Endothelial cell of umbilical vein (primary cell): ENCODE data around the gene UQCR10. TPM values are rescaled to one million over a fixed set of nuclear protein-coding genes. Genes with fewer than 3 reads are reported as not detected.

ENCODE experiments used
- BruUV-seq: library from RNA; stranded (reverse); fragments of 400-500 nt; replicated peaks from 2 replicates; lab custom pipeline; 2021; lab: Mats Ljungman, UMichigan
- CTCF ChIA-PET: fragments of 300-600, 350-600 bp; sonication (Branson Sonifier 250); formaldehyde crosslinking; loops from one replicate; lab custom pipeline; 2021; ENCODE audit warnings: antibody characterized with exemption, inconsistent platforms; lab: Charles Lee
- POLR2A ChIA-PET: fragments of 300-600, 350-600 bp; sonication (Branson Sonifier 250); formaldehyde crosslinking; loops from one replicate; lab custom pipeline; 2021; ENCODE audit warnings: antibody characterized with exemption, inconsistent platforms; lab: Charles Lee
- DNase-seq: peaks from one replicate; pipeline ENCODE4 v3.0.0-alpha.2; 2011; ENCODE audit warnings: low read depth, low spot score
- FAIRE-seq: peaks from 2 replicates; lab custom pipeline; 2011; peaks lifted over from hg19 to GRCh38; lab: Jason Lieb, UNC
- H2AFZ ChIP-seq: 2 replicates; pipeline ENCODE4 v1.6.0; 2012; ENCODE audit warnings: low read depth, low read length, control low read depth, inconsistent platforms
- H3K27ac ChIP-seq: 2 replicates; pipeline ENCODE4 v1.5.1; 2011; ENCODE audit warnings: low read depth, mild to moderate bottlenecking, control low read depth, low read length, moderate library complexity; ENCODE audit not compliant: insufficient read depth
- H3K27me3 ChIP-seq, 2 experiments: 2 replicates each; pipeline versions ENCODE4 v1.6.0 to v1.6.1; 2011; ENCODE audit warnings: low read length in 2 of 2, mixed read lengths in 1 of 2; ENCODE audit not compliant: control insufficient read depth in 2 of 2, insufficient read depth in 2 of 2
- H3K36me3 ChIP-seq, 2 experiments: 2 replicates in 1 of 2; 3 replicates in 1 of 2; pipeline ENCODE4 v1.5.1; 2011; ENCODE audit warnings: low read length in 2 of 2, mild to moderate bottlenecking in 1 of 2, moderate library complexity in 1 of 2; ENCODE audit not compliant: control insufficient read depth in 2 of 2, insufficient read depth in 2 of 2; ENCODE audit errors: extremely low read depth in 1 of 2
- H3K4me1 ChIP-seq: 3 replicates; pipeline ENCODE4 v1.5.1; 2011; ENCODE audit warnings: mild to moderate bottlenecking, low read length; ENCODE audit not compliant: control insufficient read depth, insufficient read depth; ENCODE audit errors: extremely low read depth
- H3K4me2 ChIP-seq: 2 replicates; pipeline ENCODE4 v1.6.1; 2011; ENCODE audit warnings: low read length, control low read depth, mixed read lengths; ENCODE audit not compliant: insufficient read depth
- H3K4me3 ChIP-seq, 3 experiments: fragments of 200-600 bp in 1 of 3; sonication (generic), shearing (Covaris generic) in 1 of 3; replicated peaks in 1 of 3; 2 replicates each; pipeline ENCODE4 v1.5.1; 2011 to 2016; ENCODE audit warnings: control low read depth in 3 of 3, low read length in 3 of 3, mild to moderate bottlenecking in 2 of 3, inconsistent platforms in 1 of 3, low read depth in 1 of 3, moderate library complexity in 1 of 3; ENCODE audit not compliant: insufficient read depth in 1 of 3
- H3K79me2 ChIP-seq: 2 replicates; pipeline ENCODE4 v1.6.0; 2012; ENCODE audit warnings: low read length, inconsistent platforms; ENCODE audit not compliant: control insufficient read depth, insufficient read depth
- H3K9ac ChIP-seq: replicated peaks from 2 replicates; pipeline ENCODE3; 2011; ENCODE audit warnings: low read length, control low read depth; ENCODE audit not compliant: insufficient read depth; ENCODE audit errors: extremely low read depth
- H3K9me1 ChIP-seq: replicated peaks from 3 replicates; pipeline ENCODE4 v1.6.0; 2011; ENCODE audit warnings: mild to moderate bottlenecking, low read length; ENCODE audit not compliant: control insufficient read depth, insufficient read depth; ENCODE audit errors: extremely low read depth
- H3K9me3 ChIP-seq: replicated peaks from 2 replicates; pipeline ENCODE4 v1.5.1; 2012; ENCODE audit warnings: low read length, inconsistent platforms; ENCODE audit not compliant: control insufficient read depth, insufficient read depth
- H4K20me1 ChIP-seq: replicated peaks from 2 replicates; pipeline ENCODE3; 2011; ENCODE audit warnings: mild to moderate bottlenecking, low read length; ENCODE audit not compliant: control insufficient read depth, insufficient read depth; ENCODE audit errors: extremely low read depth
- CTCF ChIP-seq, 2 donors: IDR thresholded peaks; 1 replicate in 1 of 2; 2 replicates in 1 of 2; pipeline ENCODE4 v1.5.1; 2011; ENCODE audit warnings: low read length in 2 of 2, mild to moderate bottlenecking in 2 of 2, moderate library complexity in 2 of 2, control low read depth in 1 of 2, inconsistent platforms in 1 of 2, low read depth in 1 of 2; ENCODE audit not compliant: insufficient read depth in 1 of 2; ENCODE audit errors: extremely low read depth in 1 of 2
- EZH2 ChIP-seq: IDR thresholded peaks from 2 replicates; pipeline ENCODE4 v1.6.1; 2012; ENCODE audit warnings: borderline replicate concordance, low read depth, mild to moderate bottlenecking, moderate library complexity, low read length, inconsistent platforms; ENCODE audit not compliant: severe bottlenecking
- GATA2 ChIP-seq: IDR thresholded peaks from 2 replicates; pipeline ENCODE4 v1.7.0; 2011; ENCODE audit warnings: low read depth, mild to moderate bottlenecking, moderate library complexity, mixed read lengths, low read length; ENCODE audit not compliant: insufficient read length, insufficient read depth
- JUN ChIP-seq: IDR thresholded peaks from 2 replicates; pipeline ENCODE4 v1.6.1; 2011; ENCODE audit warnings: borderline replicate concordance, low read depth; ENCODE audit not compliant: insufficient read length, insufficient read depth
- MAX ChIP-seq: IDR thresholded peaks from 2 replicates; pipeline ENCODE4 v1.6.1; 2011; ENCODE audit not compliant: insufficient read depth, insufficient read length
- MYC ChIP-seq: IDR thresholded peaks from one replicate; pipeline ENCODE4 v1.6.1; 2011; ENCODE audit warnings: mild to moderate bottlenecking, low read depth, low read length
- POLR2A ChIP-seq: IDR thresholded peaks from 2 replicates; pipeline ENCODE4 v1.6.1; 2012; ENCODE audit warnings: low read depth, mild to moderate bottlenecking, control low read depth, low read length
- POLR2AphosphoS5 ChIP-seq: IDR thresholded peaks from 2 replicates; pipeline ENCODE4 v1.6.1; 2012; ENCODE audit warnings: low read depth, mild to moderate bottlenecking, control low read depth, low read length, moderate library complexity; ENCODE audit not compliant: insufficient read depth
- dilution Hi-C: fragments of 300-500 bp; cut with MboI; formaldehyde crosslinking; loops from one replicate; pipeline ENCODE4 v1.15.0; 2019; ENCODE audit warnings: low sequenced_read_pairs; ENCODE audit not compliant: extremely low pct_ligation_motif_present
- intact Hi-C: fragments of 100-400 bp; cut with micrococcal nuclease; formaldehyde crosslinking; loops from one replicate; pipeline ENCODE4 v1.10.0; 2022
- polyA plus RNA-seq, 4 experiments: library from polyadenylated mRNA; depleted of rRNA in 3 of 4; stranded (reverse) in 3 of 4; unstranded in 1 of 4; fragments of >200 nt; gene quantifications; 2 replicates each; pipeline versions ENCODE4 v1.2.1 to v1.2.3, GENCODE V29; 2011 to 2012; ENCODE audit warnings: missing spikeins in 1 of 4
- total RNA-seq: library from RNA; stranded (reverse); gene quantifications from 2 replicates; pipeline ENCODE4 v1.2.3, GENCODE V29; 2021

Gene UQCR10
- total and polyA plus RNA-seq, 2 donors (not counting 3 experiments of a cell fraction or from before 2014, with no cell fraction given) = 96.6 to 196 TPM

GRCh38 chr22:29816539-29816938 is 49.4 kb downstream of the UQCR10 start:
- FAIRE-seq = no peak
- H3K36me3 ChIP-seq = peaks cover 14 to 19% of the 10 kb centered on the region in 2 experiments
- H3K4me2 ChIP-seq = no peak overlapping the region
- dilution Hi-C loops (no loop called here), intact Hi-C loops (no loop called here)
- no peak overlapping the region for H2AFZ ChIP-seq
- no TSS peak for BruUV-seq
- H3K27me3 ChIP-seq = no peaks in the 10 kb centered on the region
- CTCF ChIA-PET = interaction anchor here (1.4 to 4.2 kb wide), 2 partner anchors 188 to 272 kb away, joined by 3 to 25 read pairs; no protein-coding TSS in a partner anchor
- no peak for DNase-seq
- H3K9ac ChIP-seq = no peak overlapping the region
- POLR2A ChIA-PET = no interaction called here
- H3K4me3 ChIP-seq = no peak overlapping the region
- no peaks in the 10 kb centered on the region for H3K9me3 ChIP-seq
- no peaks in the 10 kb centered on the region for H3K9me1 ChIP-seq
- peaks cover 8% of the 10 kb centered on the region for H3K4me1 ChIP-seq
- TF ChIP-seq MAX = no peak
- TF ChIP-seq MYC = no peak
- no peak for TF ChIP-seq GATA2
- TF ChIP-seq POLR2AphosphoS5 = no peak
- TF ChIP-seq EZH2 = no peak
- TF ChIP-seq JUN = no peak
- no peak for TF ChIP-seq CTCF (IDR thresholded peaks at IDR 0.05; ENCODE audit: extremely low read depth in 1 of 2, insufficient read depth in 1 of 2, low read depth in 1 of 2, low read length in 2 of 2)
- no peak for TF ChIP-seq POLR2A
- no peak overlapping the region for H3K27ac ChIP-seq
- H3K79me2 ChIP-seq = no peaks in the 10 kb centered on the region
- no peaks in the 10 kb centered on the region for H4K20me1 ChIP-seq
